ENCODE data around the gene C11orf68.
A peak's percentile ranks its signal among the peaks of the same experiment; 100 is the strongest.

The C11orf68 gene

GRCh38 chr11:65870706-65871681 is 47.9 kb downstream of the C11orf68 start:
- no peak overlapping the region for H3K9ac ChIP-seq (ENCODE audit: insufficient read length)
- peaks cover 3% of the 10 kb centered on the region; the same call in 1 of the 2 replicates for H3K36me3 ChIP-seq (ENCODE audit: insufficient read depth, low read length)
- H3K9me3 ChIP-seq (ENCODE audit: low read depth, low read length) = no peaks in the 10 kb centered on the region
- DNase-seq (ENCODE audit: low read depth, low spot score) = no peak
- H3K27ac ChIP-seq = no peak overlapping the region
- TF ChIP-seq FOXP2 (optimal IDR thresholded peaks at IDR 0.05; ENCODE audit: control extremely low read depth, extremely low read length, insufficient read depth) = no peak
- TF ChIP-seq POLR2AphosphoS5 (IDR thresholded peaks at IDR 0.05; ENCODE audit: borderline replicate concordance, low read depth, low read length) = no peak
- TF ChIP-seq EZH2 (IDR thresholded peaks at IDR 0.05) = no peak
- no peak overlapping the region for H3K4me3 ChIP-seq

GRCh38 chr11:65870307-65870658 is 48.6 kb downstream of the C11orf68 start:
- no peak for TF ChIP-seq EZH2 (IDR thresholded peaks at IDR 0.05)
- TF ChIP-seq POLR2AphosphoS5 (IDR thresholded peaks at IDR 0.05; ENCODE audit: borderline replicate concordance, low read depth, low read length) = no peak
- no peak for TF ChIP-seq FOXP2 (optimal IDR thresholded peaks at IDR 0.05; ENCODE audit: control extremely low read depth, extremely low read length, insufficient read depth)
- Histone ChIP-seq H3K4me3 (no peak overlapping the region), H3K27ac (no peak overlapping the region), H3K9me3 (ENCODE audit: low read depth, low read length) (no peaks in the 10 kb centered on the region), H3K36me3 (ENCODE audit: insufficient read depth, low read length) (peaks cover 7% of the 10 kb centered on the region; the same call in 1 of the 2 replicates), H3K9ac (ENCODE audit: insufficient read length) (no peak overlapping the region)
- no peak for DNase-seq (ENCODE audit: low read depth, low spot score)

GRCh38 chr11:65869643-65870306 is 49.1 kb downstream of the C11orf68 start:
- no peak overlapping the region for H3K4me3 ChIP-seq
- no peaks in the 10 kb centered on the region for H3K9me3 ChIP-seq (ENCODE audit: low read depth, low read length)
- H3K36me3 ChIP-seq (ENCODE audit: insufficient read depth, low read length) = peaks cover 13% of the 10 kb centered on the region; the same call in 1 of the 2 replicates
- DNase-seq (ENCODE audit: low read depth, low spot score) = no peak
- TF ChIP-seq EZH2 (IDR thresholded peaks at IDR 0.05) (no peak), FOXP2 (optimal IDR thresholded peaks at IDR 0.05; ENCODE audit: control extremely low read depth, extremely low read length, insufficient read depth) (no peak), POLR2AphosphoS5 (IDR thresholded peaks at IDR 0.05; ENCODE audit: borderline replicate concordance, low read depth, low read length) (no peak)
- no peak overlapping the region for H3K9ac ChIP-seq (ENCODE audit: insufficient read length)
- H3K27ac ChIP-seq = no peak overlapping the region

GRCh38 chr11:65868907-65869306 is 50.0 kb downstream of the C11orf68 start:
- no peak overlapping the region for H3K27ac ChIP-seq
- peaks cover 21% of the 10 kb centered on the region; the same call in 1 of the 2 replicates for H3K36me3 ChIP-seq (ENCODE audit: insufficient read depth, low read length)
- no peak overlapping the region for H3K9ac ChIP-seq (ENCODE audit: insufficient read length)
- no peak for DNase-seq (ENCODE audit: low read depth, low spot score)
- TF ChIP-seq POLR2AphosphoS5 (IDR thresholded peaks at IDR 0.05; ENCODE audit: borderline replicate concordance, low read depth, low read length) = peak; percentile 27; the same call in 1 of the 2 replicates
- no peak for TF ChIP-seq EZH2 (IDR thresholded peaks at IDR 0.05)
- no peak for TF ChIP-seq FOXP2 (optimal IDR thresholded peaks at IDR 0.05; ENCODE audit: control extremely low read depth, extremely low read length, insufficient read depth)
- H3K9me3 ChIP-seq (ENCODE audit: low read depth, low read length) = no peaks in the 10 kb centered on the region
- no peak overlapping the region for H3K4me3 ChIP-seq

GRCh38 chr11:65868076-65868667 is 50.7 kb downstream of the C11orf68 start:
- Histone ChIP-seq H3K36me3 (ENCODE audit: insufficient read depth, low read length) (peaks cover 29% of the 10 kb centered on the region; the same call in 1 of the 2 replicates), H3K9ac (ENCODE audit: insufficient read length) (no peak overlapping the region), H3K4me3 (no peak overlapping the region), H3K9me3 (ENCODE audit: low read depth, low read length) (no peaks in the 10 kb centered on the region), H3K27ac (no peak overlapping the region)
- TF ChIP-seq FOXP2 (optimal IDR thresholded peaks at IDR 0.05; ENCODE audit: control extremely low read depth, extremely low read length, insufficient read depth) = no peak
- TF ChIP-seq POLR2AphosphoS5 (IDR thresholded peaks at IDR 0.05; ENCODE audit: borderline replicate concordance, low read depth, low read length) = no peak; the same call in 1 of the 2 replicates
- DNase-seq (ENCODE audit: low read depth, low spot score) = no peak

- H3K9me3 ChIP-seq (ENCODE audit: low read depth, low read length) = no peaks in the 10 kb centered on the region
- H3K9ac ChIP-seq (ENCODE audit: insufficient read length) = no peak overlapping the region
- no peak overlapping the region; the same call in 1 of the 2 replicates for H3K4me3 ChIP-seq
- peaks cover 36% of the 10 kb centered on the region; the same call in 1 of the 2 replicates for H3K36me3 ChIP-seq (ENCODE audit: insufficient read depth, low read length)
- H3K27ac ChIP-seq = peak overlapping the region; percentile 33; the same call in 1 of the 2 replicates
- TF ChIP-seq FOXP2 (optimal IDR thresholded peaks at IDR 0.05; ENCODE audit: control extremely low read depth, extremely low read length, insufficient read depth) (no peak), EZH2 (IDR thresholded peaks at IDR 0.05) (no peak), POLR2AphosphoS5 (IDR thresholded peaks at IDR 0.05; ENCODE audit: borderline replicate concordance, low read depth, low read length) (no peak)
- no peak for DNase-seq (ENCODE audit: low read depth, low spot score)
These were observed 51.4 kb downstream of the C11orf68 start for GRCh38 chr11:65867284-65868071.
